Measurements from ENCODE around the gene BMP7.
"Not testable (repeated sequence)": the region's sequence is repeated elsewhere in the genome, so short reads cannot be mapped to it uniquely, and the experiment has no call there.

- TF ChIP-seq ZFP3 (CRISPR knock-in tag; IDR thresholded peaks at IDR 0.05); CREB5 (CRISPR knock-in tag; IDR thresholded peaks at IDR 0.05; ENCODE audit: low read depth): not testable (repeated sequence)
These were observed 108.7 kb downstream of the BMP7 start for GRCh38 chr20:57157787-57158186.
